Right atrium auricular region (tissue), 2 donors: Measurements from ENCODE around the gene C19orf44. TPM values are rescaled to one million over a fixed set of nuclear protein-coding genes. Genes with fewer than 3 reads are reported as not detected.

Source experiments
- DNase-seq: peaks from one replicate; pipeline ENCODE4 v3.0.0-alpha.2; 2019; ENCODE audit warnings: low spot score
- H3K27ac ChIP-seq, 2 donors: fragments of 200-600 bp; sonication (generic); 1 replicate in 1 of 2; 2 replicates in 1 of 2; pipeline ENCODE4 v1.5.1; 2016 to 2019
- H3K27me3 ChIP-seq, 2 donors: fragments of 200-600 bp; sonication (generic); one replicate each; pipeline versions ENCODE4 v1.5.1 to v1.6.0; 2017 to 2019
- H3K36me3 ChIP-seq: fragments of 200-600 bp; sonication (generic); one replicate; pipeline ENCODE4 v1.5.1; 2016
- H3K4me1 ChIP-seq, 2 donors: fragments of 200-600 bp; sonication (generic); one replicate each; pipeline versions ENCODE4 v1.5.1 to v1.6.0; 2017 to 2019
- H3K4me3 ChIP-seq, 2 donors: fragments of 200-600 bp; sonication (generic); 1 replicate in 1 of 2; 2 replicates in 1 of 2; pipeline ENCODE4 v1.5.1; 2017 to 2019; ENCODE audit warnings: mild to moderate bottlenecking in 1 of 2, moderate library complexity in 1 of 2
- H3K9me3 ChIP-seq, 2 donors: fragments of 200-600 bp; sonication (generic); one replicate each; pipeline ENCODE4 v1.5.1; 2019
- CTCF ChIP-seq, 2 donors: fragments of 200-600 bp; sonication (generic); IDR thresholded peaks; one replicate each; pipeline ENCODE4 v1.5.1; 2019; ENCODE audit warnings: antibody characterized with exemption in 2 of 2
- total RNA-seq, 2 donors: library from RNA; depleted of rRNA; stranded (reverse); fragments of >200 nt; gene quantifications; one replicate each; pipeline ENCODE4 v1.1.0, GENCODE V29; 2016

The C19orf44 gene
- total RNA-seq, 2 donors from 2014 or later = 2.3 to 6.0 TPM

DNA sequence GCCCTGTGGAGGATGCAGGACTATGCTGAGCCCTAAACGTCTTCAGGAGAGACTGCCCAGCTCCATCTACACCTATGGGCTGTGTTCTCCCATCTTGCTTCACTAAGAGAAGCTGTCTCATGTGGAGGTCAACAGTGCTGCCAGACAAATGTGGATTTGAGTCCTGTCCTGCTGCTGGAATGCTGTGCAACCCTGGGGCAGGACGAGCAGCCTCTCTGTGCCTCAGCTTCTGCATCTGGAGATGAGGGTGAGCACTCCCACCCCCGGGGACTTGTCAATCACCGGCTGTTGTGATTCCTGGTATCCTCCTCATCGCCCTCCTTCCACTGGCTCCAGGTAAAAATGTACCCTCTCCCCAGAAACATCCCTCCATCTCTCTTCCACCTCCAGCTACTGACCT, 40.7 kb upstream of the C19orf44 start:
- DNase-seq = no peak
- Histone ChIP-seq H3K27me3 (no peaks in the 10 kb centered on the region), H3K36me3 (no peaks in the 10 kb centered on the region), H3K27ac (peak overlapping the region; percentile 93 to 95), H3K9me3 (no peaks in the 10 kb centered on the region), H3K4me1 (peaks cover 0 to 79% of the 10 kb centered on the region in 2 donors), H3K4me3 (no peak overlapping the region)
- TF ChIP-seq CTCF (IDR thresholded peaks at IDR 0.05) = no peak

- peaks cover 0 to 88% of the 10 kb centered on the region in 2 donors for H3K4me1 ChIP-seq
- H3K36me3 ChIP-seq = no peaks in the 10 kb centered on the region
- H3K9me3 ChIP-seq = no peaks in the 10 kb centered on the region
- H3K27me3 ChIP-seq = no peaks in the 10 kb centered on the region
- no peak for DNase-seq
- H3K4me3 ChIP-seq = peak overlapping the region in 1 of 2 donors; percentile 11
- no peak for TF ChIP-seq CTCF (IDR thresholded peaks at IDR 0.05)
- H3K27ac ChIP-seq = peak overlapping the region; percentile 93 to 95
Observed at GRCh38 chr19:16456652-16457194, 39.5 kb upstream of the C19orf44 start.

DNA sequence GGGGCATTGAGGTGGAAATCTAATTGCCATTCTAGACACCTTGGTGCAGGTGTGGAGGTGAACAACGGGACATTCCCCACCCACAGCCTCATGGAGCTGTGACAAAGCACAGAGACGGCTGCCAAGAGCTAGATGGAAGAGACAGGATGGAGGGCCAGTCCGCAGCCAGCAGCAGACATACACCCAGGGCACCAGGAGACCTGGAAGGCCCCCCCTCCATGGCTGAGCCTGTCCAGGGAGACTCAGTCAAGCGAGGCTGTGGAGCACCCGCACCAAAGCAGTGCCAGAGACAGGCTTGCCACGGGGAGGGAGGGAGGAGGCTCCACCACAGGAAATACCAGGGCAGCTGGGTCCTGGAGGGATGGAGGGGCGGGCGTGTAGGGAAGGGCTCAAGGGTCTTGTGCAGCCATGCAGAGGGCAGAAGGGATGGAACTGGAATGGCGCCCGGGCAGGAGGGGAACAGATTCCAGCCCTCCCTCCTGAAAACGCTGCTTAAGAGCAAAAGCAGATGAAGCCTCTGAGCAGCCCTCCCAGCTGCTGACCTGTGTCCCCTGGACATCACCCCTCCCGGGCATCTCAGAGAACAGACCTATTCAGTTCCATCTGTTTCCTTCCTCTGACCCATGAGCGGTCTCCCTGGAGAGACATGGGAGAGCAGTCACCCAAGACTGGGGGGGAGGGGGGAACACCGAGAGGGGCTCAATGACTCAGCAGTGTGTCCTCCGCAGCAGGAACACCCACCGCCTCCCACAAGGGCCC, 38.8 kb upstream of the C19orf44 start:
- no peaks in the 10 kb centered on the region for H3K27me3 ChIP-seq
- no peak for DNase-seq
- H3K4me3 ChIP-seq = peak overlapping the region; percentile 0 to 11
- TF ChIP-seq CTCF (IDR thresholded peaks at IDR 0.05) = no peak
- H3K36me3 ChIP-seq = no peaks in the 10 kb centered on the region
- peaks cover 0 to 95% of the 10 kb centered on the region in 2 donors for H3K4me1 ChIP-seq
- H3K9me3 ChIP-seq = no peaks in the 10 kb centered on the region
- peak overlapping the region; percentile 93 to 95 for H3K27ac ChIP-seq

GRCh38 chr19:16457954-16458331, 38.3 kb upstream of the C19orf44 start:
- H3K4me3 ChIP-seq = peak overlapping the region in 1 of 2 donors; percentile 11
- H3K27ac ChIP-seq = peak overlapping the region; percentile 93 to 95
- no peaks in the 10 kb centered on the region for H3K36me3 ChIP-seq
- H3K4me1 ChIP-seq = peaks cover 0 to 97% of the 10 kb centered on the region in 2 donors
- no peaks in the 10 kb centered on the region for H3K9me3 ChIP-seq
- no peak for DNase-seq
- no peaks in the 10 kb centered on the region for H3K27me3 ChIP-seq
- no peak for TF ChIP-seq CTCF (IDR thresholded peaks at IDR 0.05)

GRCh38 chr19:16458391-16459341, 37.5 kb upstream of the C19orf44 start:
- peaks cover 0 to 97% of the 10 kb centered on the region in 2 donors for H3K4me1 ChIP-seq
- TF ChIP-seq CTCF (IDR thresholded peaks at IDR 0.05) = no peak
- DNase-seq = no peak
- no peaks in the 10 kb centered on the region for H3K9me3 ChIP-seq
- no peaks in the 10 kb centered on the region for H3K36me3 ChIP-seq
- H3K4me3 ChIP-seq = no peak overlapping the region
- no peaks in the 10 kb centered on the region for H3K27me3 ChIP-seq
- H3K27ac ChIP-seq = peak overlapping the region; percentile 93 to 95
